ENCODE results near the gene DCDC2B. TPM values are rescaled to one million over a fixed set of nuclear protein-coding genes. Genes with fewer than 3 reads are reported as not detected.

The DCDC2B gene
- total and polyA plus RNA-seq, 2 of the 13 experiments (the other 11 are each of a cell fraction or from before 2014, with no cell fraction given): not detected

GRCh38 chr1:32200226-32201010, 8.5 kb upstream of the DCDC2B start, which contains the start of gene CCDC28B (continued):
- TF ChIP-seq, protein P1, sequence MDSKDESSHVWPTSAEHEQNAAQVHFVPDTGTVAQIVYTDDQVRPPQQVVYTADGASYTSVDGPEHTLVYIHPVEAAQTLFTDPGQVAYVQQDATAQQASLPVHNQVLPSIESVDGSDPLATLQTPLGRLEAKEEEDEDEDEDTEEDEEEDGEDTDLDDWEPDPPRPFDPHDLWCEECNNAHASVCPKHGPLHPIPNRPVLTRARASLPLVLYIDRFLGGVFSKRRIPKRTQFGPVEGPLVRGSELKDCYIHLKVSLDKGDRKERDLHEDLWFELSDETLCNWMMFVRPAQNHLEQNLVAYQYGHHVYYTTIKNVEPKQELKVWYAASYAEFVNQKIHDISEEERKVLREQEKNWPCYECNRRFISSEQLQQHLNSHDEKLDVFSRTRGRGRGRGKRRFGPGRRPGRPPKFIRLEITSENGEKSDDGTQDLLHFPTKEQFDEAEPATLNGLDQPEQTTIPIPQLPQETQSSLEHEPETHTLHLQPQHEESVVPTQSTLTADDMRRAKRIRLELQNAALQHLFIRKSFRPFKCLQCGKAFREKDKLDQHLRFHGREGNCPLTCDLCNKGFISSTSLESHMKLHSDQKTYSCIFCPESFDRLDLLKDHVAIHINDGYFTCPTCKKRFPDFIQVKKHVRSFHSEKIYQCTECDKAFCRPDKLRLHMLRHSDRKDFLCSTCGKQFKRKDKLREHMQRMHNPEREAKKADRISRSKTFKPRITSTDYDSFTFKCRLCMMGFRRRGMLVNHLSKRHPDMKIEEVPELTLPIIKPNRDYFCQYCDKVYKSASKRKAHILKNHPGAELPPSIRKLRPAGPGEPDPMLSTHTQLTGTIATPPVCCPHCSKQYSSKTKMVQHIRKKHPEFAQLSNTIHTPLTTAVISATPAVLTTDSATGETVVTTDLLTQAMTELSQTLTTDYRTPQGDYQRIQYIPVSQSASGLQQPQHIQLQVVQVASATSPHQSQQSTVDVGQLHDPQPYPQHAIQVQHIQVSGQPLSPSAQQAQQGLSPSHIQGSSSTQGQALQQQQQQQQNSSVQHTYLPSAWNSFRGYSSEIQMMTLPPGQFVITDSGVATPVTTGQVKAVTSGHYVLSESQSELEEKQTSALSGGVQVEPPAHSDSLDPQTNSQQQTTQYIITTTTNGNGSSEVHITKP (CRISPR knock-in tag; IDR thresholded peaks at IDR 0.05; ENCODE audit: low read depth): no peak
- TF ChIP-seq ZFP62 (CRISPR knock-in tag; IDR thresholded peaks at IDR 0.05) (no peak), CENPT (CRISPR knock-in tag; IDR thresholded peaks at IDR 0.05; ENCODE audit: low read depth) (no peak), ZMYM4 (CRISPR knock-in tag; IDR thresholded peaks at IDR 0.05) (no peak), ZNF720 (CRISPR knock-in tag; IDR thresholded peaks at IDR 0.05) (no peak)

DNA sequence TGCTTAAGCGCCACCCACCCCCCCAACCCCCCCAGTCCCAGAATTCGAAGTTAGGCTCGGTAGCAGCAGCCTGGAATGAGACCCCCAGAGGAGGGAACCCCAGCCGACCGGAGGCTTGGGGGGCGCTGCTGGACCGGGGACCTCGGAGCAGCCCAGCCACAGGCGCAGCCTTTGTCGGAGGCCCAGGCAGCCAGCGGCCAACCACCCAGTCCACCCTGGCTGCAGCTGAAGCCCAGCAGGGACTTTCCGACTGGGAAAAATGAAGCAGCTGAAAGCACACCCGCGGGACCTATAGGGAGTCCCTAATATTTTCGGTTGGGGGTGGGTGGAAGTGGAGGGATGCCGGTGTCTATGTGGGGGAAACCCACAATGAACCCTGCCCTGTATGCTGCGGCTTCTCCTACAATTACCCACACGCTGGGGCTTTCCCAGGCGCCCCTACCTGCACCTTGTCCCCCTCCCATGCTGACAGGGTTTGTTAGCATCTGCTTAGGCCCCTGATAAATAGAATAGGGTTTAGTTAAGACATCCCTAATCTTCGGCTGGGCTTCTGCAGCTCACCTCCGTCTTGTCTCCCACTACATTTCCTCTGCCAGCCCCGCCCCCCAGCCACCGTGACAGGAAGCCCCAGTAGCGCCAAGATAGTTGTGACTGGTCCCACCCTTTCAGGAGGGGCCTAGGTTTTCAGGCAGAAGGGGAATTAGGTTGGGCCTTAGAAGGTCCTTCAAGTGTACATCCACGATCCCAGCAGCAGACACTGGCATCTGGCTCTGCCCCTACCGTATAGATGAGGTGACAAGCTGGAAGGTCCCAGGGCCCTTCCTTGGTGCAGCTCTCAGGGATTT, 7.7 kb upstream of the DCDC2B start:
- POLR2A ChIA-PET: interaction anchor here (1.0 to 4.8 kb wide), 12 partner anchors 9 to 193 kb away, joined by 3 to 38 read pairs (median 5); partner anchors contain the start of genes BSDC1, KPNA6, MARCKSL1 and TXLNA
- ATAC-seq: peak; percentile 71
- CTCF ChIA-PET (ENCODE audit: low intra/inter-chr PET ratio, low total read pairs): no interaction called here
- no peak for FAIRE-seq
- Histone ChIP-seq H3K27me3 (ENCODE audit: control insufficient read depth in 1 of 2, insufficient read depth in 2 of 2, low read length in 2 of 2) (no peaks in the 10 kb centered on the region), H3K9ac (ENCODE audit: insufficient read depth, low read depth, low read length) (peak overlapping the region; percentile 45), H3K4me1 (ENCODE audit: insufficient read depth, low read length) (peaks cover 22% of the 10 kb centered on the region), H3K27ac (ENCODE audit: extremely low read length, insufficient read depth, low read length) (no peak overlapping the region), H3K9me3 (ENCODE audit: low read length) (no peaks in the 10 kb centered on the region), H3K36me3 (replicated peaks in 1 of 2; ENCODE audit: control insufficient read depth in 1 of 2, insufficient read depth in 2 of 2, low read length in 2 of 2) (peaks cover 1 to 12% of the 10 kb centered on the region in 2 experiments; a peak in 4 of 5 replicates), H4K20me1 (ENCODE audit: insufficient read depth, low read length) (no peaks in the 10 kb centered on the region), H3K4me2 (ENCODE audit: low read depth, low read length) (peak overlapping the region; percentile 96), H2AFZ (ENCODE audit: low read length) (no peak overlapping the region), H3K79me2 (ENCODE audit: insufficient read depth, low read length) (no peaks in the 10 kb centered on the region), H3K4me3 (replicated peaks in 1 of 3; ENCODE audit: insufficient read depth in 1 of 3, low read depth in 2 of 3, low read length in 3 of 3) (peak overlapping the region; percentile 64 to 72 (median 65))
- in situ Hi-C loops (cut with HindIII; ENCODE audit: extremely low pct_ligation_motif_present, low pct_unique_long_range_greater_than_20kb): no loop called here
- 4% methylated on average over 12 of the region's 26 CpGs for WGBS (ENCODE audit: low lambda C conversion rate)
- intact Hi-C loops (cut with micrococcal nuclease; ENCODE audit: unreplicated experiment): no loop called here
- no TSS peak for BruUV-seq (replicated peaks)
- no peak for DNase-seq (ENCODE audit: low spot score)
- TF ChIP-seq GMEB1 (CRISPR knock-in tag; IDR thresholded peaks at IDR 0.05; ENCODE audit: borderline replicate concordance) (no peak), ZBTB8A (CRISPR knock-in tag; IDR thresholded peaks at IDR 0.05; ENCODE audit: borderline replicate concordance, low read depth) (no peak), RAD51 (IDR thresholded peaks at IDR 0.05; ENCODE audit: borderline replicate concordance) (no peak), ZFYVE20 (CRISPR knock-in tag; IDR thresholded peaks at IDR 0.05; ENCODE audit: borderline replicate concordance, low read depth) (no peak), SIN3A (IDR thresholded peaks at IDR 0.05; ENCODE audit: borderline replicate concordance, low read depth, low read length) (peak; percentile 29; the same call in 1 of the 2 replicates), REPIN1 (CRISPR knock-in tag; IDR thresholded peaks at IDR 0.05; ENCODE audit: borderline replicate concordance, low read depth) (no peak), CHD2 (IDR thresholded peaks at IDR 0.05; ENCODE audit: low read depth, low read length) (no peak), ATF7 (IDR thresholded peaks at IDR 0.05) (no peak), ATF7 (CRISPR knock-in tag; IDR thresholded peaks at IDR 0.05) (no peak), AGO2 (optimal IDR thresholded peaks at IDR 0.05; ENCODE audit: low read depth, low read length) (no peak), PCBP1 (IDR thresholded peaks at IDR 0.05; ENCODE audit: borderline replicate concordance, low read depth, low read length) (no peak)
